HFF-Myc (cell line): ENCODE data around the gene LRRK1.

Experiments
- DNase-seq: peaks from one replicate; pipeline ENCODE4 v3.0.0-alpha.2; 2011; ENCODE audit warnings: low read depth; ENCODE audit errors: extremely low read depth
- H3K4me3 ChIP-seq: replicated peaks from 2 replicates; pipeline ENCODE4 v1.5.1; 2011; ENCODE audit warnings: low read depth, mild to moderate bottlenecking, control low read depth, low read length
- TF ChIP-seq, protein P1 (sequence below): IDR thresholded peaks from 2 replicates; pipeline ENCODE4 v1.5.1; 2012; ENCODE audit warnings: mild to moderate bottlenecking, low read depth, low read length, control low read depth; ENCODE audit errors: missing control alignments

Gene LRRK1

DNA sequence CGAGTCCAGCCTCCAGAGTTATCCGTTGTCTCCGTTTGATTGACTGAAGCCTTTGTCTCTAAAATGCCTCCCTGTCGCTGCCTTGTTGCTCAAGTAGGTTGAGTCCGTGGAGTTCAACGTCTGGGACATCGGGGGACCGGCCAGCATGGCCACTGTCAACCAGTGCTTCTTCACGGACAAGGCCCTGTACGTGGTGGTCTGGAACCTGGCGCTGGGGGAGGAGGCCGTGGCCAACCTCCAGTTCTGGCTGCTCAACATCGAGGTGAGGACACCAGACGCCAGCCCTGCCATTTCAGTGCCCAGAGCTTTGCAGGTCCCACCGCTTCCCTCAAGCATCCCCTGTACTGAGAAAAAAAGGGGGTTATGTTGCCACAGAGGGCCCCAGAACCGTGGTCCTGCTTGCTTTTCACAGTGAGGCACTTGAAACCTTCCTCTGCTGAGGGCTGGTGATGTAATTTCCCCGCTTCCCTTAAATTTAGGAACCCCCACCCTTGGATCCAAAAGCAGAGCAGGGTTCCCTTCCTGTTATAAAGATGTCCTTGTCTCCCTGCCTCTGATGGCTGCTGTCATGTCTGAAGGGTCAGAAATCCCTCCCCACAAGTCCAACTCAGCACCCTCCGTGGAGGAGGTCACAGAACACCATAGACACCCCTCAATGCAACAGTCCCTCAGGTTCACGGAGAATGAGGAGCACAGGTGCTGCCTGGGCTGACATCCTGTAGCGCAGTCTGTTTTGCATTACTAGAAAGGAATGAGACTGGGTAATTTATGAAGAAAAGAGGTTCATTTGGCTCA lies 105.7 kb downstream of the LRRK1 start:
- TF ChIP-seq, protein P1, sequence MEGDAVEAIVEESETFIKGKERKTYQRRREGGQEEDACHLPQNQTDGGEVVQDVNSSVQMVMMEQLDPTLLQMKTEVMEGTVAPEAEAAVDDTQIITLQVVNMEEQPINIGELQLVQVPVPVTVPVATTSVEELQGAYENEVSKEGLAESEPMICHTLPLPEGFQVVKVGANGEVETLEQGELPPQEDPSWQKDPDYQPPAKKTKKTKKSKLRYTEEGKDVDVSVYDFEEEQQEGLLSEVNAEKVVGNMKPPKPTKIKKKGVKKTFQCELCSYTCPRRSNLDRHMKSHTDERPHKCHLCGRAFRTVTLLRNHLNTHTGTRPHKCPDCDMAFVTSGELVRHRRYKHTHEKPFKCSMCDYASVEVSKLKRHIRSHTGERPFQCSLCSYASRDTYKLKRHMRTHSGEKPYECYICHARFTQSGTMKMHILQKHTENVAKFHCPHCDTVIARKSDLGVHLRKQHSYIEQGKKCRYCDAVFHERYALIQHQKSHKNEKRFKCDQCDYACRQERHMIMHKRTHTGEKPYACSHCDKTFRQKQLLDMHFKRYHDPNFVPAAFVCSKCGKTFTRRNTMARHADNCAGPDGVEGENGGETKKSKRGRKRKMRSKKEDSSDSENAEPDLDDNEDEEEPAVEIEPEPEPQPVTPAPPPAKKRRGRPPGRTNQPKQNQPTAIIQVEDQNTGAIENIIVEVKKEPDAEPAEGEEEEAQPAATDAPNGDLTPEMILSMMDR = no peak
- DNase-seq = no peak

DNA sequence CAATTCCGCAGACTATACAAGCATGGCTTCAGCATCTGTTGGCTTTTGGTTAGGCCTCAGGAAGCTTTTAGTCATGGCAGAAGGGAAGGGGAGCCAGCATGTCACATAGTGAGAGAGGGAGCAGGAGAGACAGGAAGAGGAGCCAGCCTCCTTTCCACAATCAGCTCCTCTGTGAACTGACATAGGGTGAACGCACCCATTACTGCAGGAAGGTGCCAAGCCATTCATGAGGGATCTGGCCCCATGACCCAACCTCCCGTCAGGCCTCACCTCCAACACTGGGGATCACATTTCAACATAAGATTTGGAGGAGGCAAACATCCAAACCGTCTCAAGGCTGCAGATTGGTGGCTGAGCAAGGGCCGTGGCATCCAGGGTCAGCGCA lies 106.3 kb downstream of the LRRK1 start:
- DNase-seq = no peak
- TF ChIP-seq, protein P1 = no peak
- H3K4me3 ChIP-seq = no peak overlapping the region

More for the DNA sequence above, 105.7 kb downstream of the LRRK1 start:
- no peak overlapping the region for H3K4me3 ChIP-seq

DNA sequence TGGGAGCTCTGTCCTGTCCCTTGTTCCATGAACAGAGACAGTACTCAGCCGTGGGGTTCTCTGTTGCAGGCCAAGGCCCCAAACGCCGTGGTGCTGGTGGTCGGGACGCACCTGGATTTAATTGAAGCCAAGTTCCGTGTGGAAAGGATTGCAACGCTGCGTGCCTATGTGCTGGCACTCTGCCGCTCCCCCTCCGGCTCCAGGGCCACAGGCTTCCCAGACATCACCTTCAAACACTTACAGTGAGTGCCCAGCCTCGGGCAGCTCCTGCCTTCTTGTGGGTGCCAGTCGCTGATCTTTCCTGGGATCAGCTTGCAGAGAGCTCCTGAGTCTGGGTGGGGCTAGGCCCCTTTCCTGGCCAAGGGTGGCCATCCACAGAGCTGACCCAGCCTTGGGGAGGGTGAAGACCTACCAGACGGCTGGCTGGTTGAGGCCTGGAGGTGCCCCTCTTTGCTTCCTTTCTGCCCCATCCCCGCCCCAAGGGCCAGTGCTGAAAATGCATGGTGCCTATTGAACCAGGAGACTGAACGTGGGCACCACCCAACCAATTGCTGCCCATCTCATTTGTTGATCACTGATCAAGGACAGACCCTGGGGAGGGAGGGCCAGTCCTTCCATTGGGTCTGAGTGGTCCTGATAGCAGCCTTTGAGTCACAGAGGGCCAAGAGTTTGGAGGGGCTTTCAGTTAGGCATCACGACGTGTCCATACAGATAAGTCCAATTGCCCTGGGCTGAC lies 106.9 kb downstream of the LRRK1 start:
- no peak for DNase-seq
- TF ChIP-seq, protein P1 = no peak
- no peak overlapping the region for H3K4me3 ChIP-seq

DNA sequence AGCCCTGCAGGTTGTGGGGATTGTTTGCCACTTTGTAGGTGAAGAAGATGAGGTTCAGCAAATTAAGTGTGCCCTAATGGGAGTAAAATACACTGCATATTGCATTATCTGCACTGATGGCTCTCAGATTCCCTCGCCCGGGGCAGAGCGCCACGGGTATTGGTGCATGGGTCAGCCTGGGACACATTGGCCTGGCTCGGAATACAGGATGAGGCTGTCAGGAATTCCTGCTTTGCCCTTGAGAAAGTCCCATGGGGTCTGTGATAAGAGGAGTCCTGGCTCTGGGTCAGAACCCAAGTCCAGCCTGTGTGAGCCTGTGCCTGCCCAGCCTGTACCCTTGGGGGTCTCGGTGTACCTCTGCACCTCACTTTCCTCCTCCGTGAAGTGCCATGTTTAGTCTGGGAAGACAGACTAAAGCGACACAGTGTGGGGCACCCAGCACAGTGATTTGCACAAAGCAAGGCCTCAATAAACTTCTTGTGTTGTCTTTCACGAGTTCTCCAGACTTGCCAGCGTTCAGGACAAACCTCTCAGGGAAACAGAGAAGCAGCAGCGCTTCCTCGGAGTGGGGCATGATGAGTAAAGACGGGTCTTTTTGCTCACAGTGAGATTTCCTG lies 107.6 kb downstream of the LRRK1 start:
- TF ChIP-seq, protein P1 = no peak
- no peak for DNase-seq
- H3K4me3 ChIP-seq = no peak overlapping the region

DNA sequence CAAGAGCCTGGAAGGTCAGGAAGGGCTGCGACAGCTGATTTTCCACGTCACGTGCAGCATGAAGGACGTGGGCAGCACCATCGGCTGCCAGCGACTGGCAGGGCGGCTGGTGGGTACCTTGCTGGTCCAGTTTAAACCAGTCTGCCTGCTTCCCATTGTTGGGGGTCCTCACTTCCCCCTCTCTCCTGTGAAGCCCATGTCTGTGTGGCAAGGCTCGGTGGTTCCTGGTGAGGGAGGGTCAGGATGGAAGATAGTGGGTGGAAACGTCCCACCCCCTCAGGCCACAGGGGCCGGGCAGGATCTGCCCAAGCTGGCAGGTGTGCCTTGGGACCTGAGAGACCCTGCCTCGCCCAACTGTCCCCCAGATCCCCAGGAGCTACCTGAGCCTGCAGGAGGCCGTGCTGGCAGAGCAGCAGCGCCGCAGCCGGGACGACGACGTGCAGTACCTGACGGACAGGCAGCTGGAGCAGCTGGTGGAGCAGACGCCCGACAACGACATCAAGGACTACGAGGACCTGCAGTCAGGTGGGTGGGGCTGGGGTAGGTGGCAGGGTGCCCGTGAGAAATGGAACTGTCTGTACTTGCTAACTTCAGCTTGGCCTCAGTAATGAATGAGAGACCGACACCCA lies 108.2 kb downstream of the LRRK1 start:
- DNase-seq = no peak
- TF ChIP-seq, protein P1 = no peak
- H3K4me3 ChIP-seq = no peak overlapping the region

DNA sequence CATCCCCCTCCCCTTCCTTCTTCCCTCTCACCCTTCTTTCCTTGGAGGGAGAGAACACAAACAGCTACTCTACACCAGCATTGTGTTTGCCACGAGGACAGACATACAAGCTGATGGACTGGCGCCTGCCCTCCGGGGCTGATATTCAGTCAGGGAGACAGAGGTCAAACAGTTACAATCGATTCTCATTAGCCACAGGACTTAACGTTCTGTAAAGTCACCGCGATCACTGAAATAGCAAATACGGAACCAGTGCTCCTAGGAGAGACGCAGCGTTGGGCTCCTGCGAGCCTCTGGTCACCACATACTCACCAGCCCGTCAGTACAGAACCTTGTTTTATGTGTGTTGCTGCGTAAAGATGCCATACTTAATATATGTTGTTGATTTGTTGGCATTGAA lies 108.8 kb downstream of the LRRK1 start:
- TF ChIP-seq, protein P1 = no peak
- H3K4me3 ChIP-seq = no peak overlapping the region
- no peak for DNase-seq
